Jurkat, Clone E6-1 (cell line): ENCODE results near the gene FOXP4.
"Not testable (repeated sequence)": the region's sequence is repeated elsewhere in the genome, so short reads cannot be mapped to it uniquely, and the experiment has no call there.

ENCODE experiments used
- DNase-seq: peaks from one replicate; pipeline ENCODE4 v3.0.0-alpha.2; 2011; ENCODE audit warnings: low read depth, low spot score
- H3K4me3 ChIP-seq: 2 replicates; pipeline ENCODE4 v1.5.1; 2011; ENCODE audit warnings: mild to moderate bottlenecking, low read length, control low read depth, moderate library complexity

The FOXP4 gene

GRCh38 chr6:41607036-41607435, 60.9 kb downstream of the FOXP4 start:
- H3K4me3 ChIP-seq: no peak overlapping the region
- no peak for DNase-seq

DNA sequence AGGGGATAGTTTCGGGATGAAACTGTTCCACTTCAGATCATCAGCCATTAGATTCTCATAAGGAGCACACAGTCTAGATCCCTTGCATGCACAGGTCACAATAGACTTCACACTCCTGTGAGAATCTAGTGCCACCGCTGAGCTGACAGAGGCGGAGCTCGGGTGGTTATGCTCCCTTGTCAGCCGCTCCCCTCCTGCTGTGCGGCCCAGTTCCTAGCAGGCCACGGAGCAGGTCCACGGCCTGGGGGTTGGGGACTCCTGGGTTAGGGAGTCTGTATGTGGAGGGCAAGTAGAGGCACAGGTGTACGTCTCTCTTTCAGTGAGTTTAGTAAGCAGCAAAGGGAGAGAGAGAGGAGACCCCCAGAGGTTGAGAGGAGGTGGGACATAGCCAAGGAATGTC, 61.6 kb downstream of the FOXP4 start:
- no peak for DNase-seq

DNA sequence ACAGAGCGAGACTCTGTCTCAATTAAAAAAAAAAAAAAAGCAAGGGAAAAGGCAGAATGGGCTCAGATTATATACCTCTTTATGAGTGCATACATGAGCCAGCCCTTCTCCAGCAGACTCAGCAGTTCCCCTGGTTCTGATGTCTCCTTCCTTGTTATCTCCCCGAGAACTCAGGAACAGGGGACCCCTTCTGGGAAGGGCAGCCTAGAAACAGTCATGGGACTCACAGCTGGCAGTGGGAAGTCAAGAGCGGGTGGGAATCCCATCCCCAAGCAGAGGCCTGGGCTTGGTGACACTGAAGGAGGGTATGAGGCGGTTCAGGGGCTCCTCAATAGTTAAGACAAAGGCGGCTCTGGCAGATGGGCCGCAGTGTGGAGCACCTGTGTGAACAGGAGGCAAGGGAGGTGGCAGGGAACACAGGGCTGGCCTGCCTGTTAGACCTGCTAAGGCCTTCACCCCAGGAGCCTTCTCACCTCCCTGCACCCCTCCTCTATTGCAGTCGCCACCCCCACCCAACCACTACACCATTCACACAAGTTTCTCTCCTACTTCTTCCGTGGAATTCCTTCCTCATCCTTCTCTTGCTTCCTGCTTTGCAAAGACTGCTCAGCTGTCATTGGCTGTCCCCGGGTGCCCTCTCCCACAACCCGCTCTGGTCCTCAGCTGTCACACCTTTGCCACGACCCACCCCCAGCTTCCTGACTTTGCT, 62.4 kb downstream of the FOXP4 start:
- DNase-seq: no peak
- H3K4me3 ChIP-seq: no peak overlapping the region

More for the DNA sequence above, 61.6 kb downstream of the FOXP4 start:
- H3K4me3 ChIP-seq: no peak overlapping the region

GRCh38 chr6:41614715-41615114, 68.5 kb downstream of the FOXP4 start:
- DNase-seq: no peak
- H3K4me3 ChIP-seq: no peak overlapping the region

DNA sequence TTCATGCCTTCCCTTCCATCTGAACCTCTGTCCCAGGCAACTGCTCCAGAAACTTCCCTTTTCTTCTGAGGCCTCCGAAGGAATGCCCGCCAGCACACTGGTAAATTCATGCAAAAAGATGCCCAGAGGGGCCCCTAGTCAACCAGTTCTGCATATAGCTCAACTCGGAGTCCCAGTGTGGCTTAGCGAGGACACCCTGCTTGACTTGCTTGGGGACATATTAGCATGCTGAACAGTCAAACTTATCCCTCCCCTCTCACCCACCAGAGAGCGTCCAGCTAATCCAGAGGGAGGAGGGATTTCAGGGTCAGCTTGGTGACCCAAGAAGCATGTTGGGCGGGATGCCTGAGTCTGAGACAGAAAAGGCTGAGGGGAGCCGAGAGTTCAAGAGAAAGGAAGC, 69.1 kb downstream of the FOXP4 start:
- H3K4me3 ChIP-seq: no peak overlapping the region
- no peak for DNase-seq

DNA sequence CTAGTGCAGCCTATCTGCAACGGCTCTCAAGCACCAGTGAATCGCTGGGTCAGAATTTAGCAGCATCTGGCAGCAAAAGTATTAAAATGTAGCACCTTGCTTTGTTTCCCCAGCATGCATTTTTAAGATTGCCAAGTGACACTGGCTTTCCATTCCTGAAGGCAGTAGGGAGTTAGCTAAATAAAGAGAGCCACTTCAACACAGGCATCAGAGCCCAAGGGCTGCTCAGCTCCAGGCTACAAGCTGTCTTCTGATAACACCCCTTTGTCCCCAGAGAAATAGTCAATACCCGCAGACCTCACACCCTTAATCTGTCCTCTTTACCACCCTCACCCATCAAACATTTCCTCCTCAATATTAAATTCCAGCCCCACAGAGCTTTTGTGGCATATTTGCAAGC, 72.4 kb downstream of the FOXP4 start:
- no peak for DNase-seq
- H3K4me3 ChIP-seq: no peak overlapping the region

- not testable (repeated sequence) for DNase-seq, H3K4me3 ChIP-seq
Observed at GRCh38 chr6:41619193-41619592, 73.0 kb downstream of the FOXP4 start.

GRCh38 chr6:41621367-41621766, 75.2 kb downstream of the FOXP4 start:
- no peak for DNase-seq
- no peak overlapping the region for H3K4me3 ChIP-seq

GRCh38 chr6:41621802-41622201, 75.6 kb downstream of the FOXP4 start:
- no peak overlapping the region for H3K4me3 ChIP-seq

GRCh38 chr6:41622206-41622988, 76.2 kb downstream of the FOXP4 start:
- DNase-seq: no peak
- H3K4me3 ChIP-seq: no peak overlapping the region

More at GRCh38 chr6:41621802-41622201, 75.6 kb downstream of the FOXP4 start:
- no peak for DNase-seq

- no peak for DNase-seq
Observed at GRCh38 chr6:41623330-41623729, 77.1 kb downstream of the FOXP4 start.

GRCh38 chr6:41624621-41625380, 78.6 kb downstream of the FOXP4 start:
- peak; percentile 77 for DNase-seq
- peak overlapping the region; percentile 24 for H3K4me3 ChIP-seq

More at GRCh38 chr6:41623330-41623729, 77.1 kb downstream of the FOXP4 start:
- no peak overlapping the region for H3K4me3 ChIP-seq

GRCh38 chr6:41625442-41625841, 79.3 kb downstream of the FOXP4 start:
- H3K4me3 ChIP-seq: peak overlapping the region; percentile 24
- peak; percentile 88 for DNase-seq

DNA sequence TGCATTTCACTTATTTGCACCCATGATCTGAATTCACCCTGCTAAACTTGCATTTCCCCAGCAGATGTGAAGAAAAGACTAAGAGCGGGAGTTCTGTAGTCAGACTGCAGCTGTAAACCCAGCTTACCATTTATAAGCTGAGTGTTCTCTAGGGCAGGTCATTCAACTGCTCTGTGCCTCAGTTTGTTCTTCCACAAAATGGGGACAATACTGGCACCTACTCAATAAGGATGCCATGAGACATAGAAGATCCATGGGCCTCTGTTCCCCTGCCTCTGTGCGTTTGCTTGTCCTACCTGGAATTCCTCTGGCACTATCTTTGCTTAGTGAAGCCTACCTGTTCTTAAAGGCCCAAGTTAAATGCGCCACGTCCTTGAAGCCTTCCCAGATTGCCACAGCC, 79.8 kb downstream of the FOXP4 start:
- DNase-seq: no peak

GRCh38 chr6:41626917-41627316, 80.7 kb downstream of the FOXP4 start:
- no peak overlapping the region for H3K4me3 ChIP-seq
- DNase-seq: peak; percentile 55

More for the DNA sequence above, 79.8 kb downstream of the FOXP4 start:
- H3K4me3 ChIP-seq: no peak overlapping the region

DNA sequence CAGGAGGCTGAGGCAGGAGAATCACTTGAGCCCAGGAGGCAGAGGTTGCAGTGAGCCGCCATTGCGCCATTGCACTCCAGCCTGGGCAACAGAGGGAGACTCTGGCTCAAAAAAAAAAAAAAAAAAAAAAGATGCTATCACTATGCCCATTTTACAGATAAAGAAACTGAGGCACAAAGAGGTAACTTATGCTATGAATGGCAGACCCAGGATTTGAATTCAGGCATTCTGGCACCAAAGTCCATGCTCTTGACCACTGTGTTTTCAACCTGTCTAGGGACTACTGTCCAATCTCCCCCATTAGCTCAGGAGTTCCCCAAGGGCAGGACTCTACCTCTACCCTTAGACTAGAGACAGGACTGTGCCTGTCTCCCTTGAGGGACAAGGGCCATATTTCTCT, 82.9 kb downstream of the FOXP4 start:
- no peak overlapping the region for H3K4me3 ChIP-seq
- DNase-seq: no peak

DNA sequence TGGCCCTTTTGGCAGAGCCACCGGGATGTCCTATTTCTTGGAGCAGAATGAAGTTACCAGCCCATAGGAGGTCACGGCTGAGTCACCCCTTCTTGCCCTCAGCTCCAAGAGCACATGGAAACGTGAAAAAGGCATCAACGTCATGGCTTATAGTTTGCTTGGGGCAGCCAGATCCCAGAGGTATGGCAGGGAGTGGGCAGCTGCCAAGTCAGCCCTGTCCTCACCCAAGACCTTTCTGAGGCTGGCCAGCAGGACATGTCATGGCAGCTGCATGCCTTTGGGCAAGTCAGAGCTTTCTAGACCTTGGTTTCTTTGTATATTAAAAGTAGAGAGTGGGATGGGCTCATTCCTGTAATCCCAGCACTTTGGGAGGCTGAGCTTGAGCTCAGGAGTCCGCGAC, 83.9 kb downstream of the FOXP4 start:
- no peak overlapping the region for H3K4me3 ChIP-seq
- no peak for DNase-seq

DNA sequence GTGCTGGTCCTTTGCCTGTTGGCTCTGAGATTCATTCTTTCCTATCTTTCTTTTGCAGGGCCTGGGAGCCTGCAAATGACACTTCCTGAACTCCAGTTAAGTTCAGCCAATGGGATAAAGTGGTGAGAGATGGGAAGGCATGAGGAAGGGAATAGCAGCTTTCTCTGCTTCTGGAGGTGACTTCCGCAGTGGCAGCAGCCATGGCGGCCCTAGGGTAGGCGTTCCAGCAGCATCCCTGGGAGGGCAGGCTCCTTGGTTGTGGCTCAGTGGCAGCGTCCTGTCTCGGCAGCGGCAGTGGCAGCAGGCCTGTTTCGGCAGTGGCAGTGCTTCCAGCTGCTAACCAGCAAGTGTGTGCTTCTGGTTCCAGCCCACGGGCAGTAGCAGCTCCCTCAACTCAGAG, 84.8 kb downstream of the FOXP4 start:
- no peak for DNase-seq
- no peak overlapping the region for H3K4me3 ChIP-seq

DNA sequence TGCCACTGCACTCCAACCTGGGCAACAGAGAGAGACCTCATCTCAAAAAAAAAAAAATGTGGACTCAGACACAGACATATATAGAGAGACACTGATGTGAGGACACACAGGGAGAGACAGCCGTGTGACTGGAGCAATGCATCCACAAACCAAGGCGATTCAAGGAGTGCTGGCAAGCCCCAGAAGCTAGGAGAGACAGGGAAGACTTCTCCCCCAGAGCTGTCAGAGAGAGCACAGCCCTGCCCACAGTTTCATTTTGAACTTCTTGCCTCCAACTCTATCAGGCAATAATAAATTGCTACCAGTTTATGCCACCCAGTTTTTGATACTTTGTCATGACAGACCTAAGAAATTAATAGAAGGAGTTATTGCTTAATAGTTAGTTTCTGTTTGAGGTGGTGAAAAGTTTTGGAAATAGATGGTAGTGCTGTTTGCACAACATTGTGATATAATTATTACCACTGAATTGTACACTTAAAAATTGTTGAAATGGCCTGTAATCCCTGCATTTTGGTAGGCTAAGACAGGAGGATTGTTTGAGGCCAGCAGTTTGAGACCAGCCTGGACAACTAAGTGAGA, 87.0 kb downstream of the FOXP4 start:
- DNase-seq: no peak
- no peak overlapping the region for H3K4me3 ChIP-seq
